ENCODE data around the gene MBOAT1.

MBOAT1 gene

GRCh38 chr6:20092071-20092566, 120.2 kb downstream of the MBOAT1 start:
- DNase-seq: no peak

DNA sequence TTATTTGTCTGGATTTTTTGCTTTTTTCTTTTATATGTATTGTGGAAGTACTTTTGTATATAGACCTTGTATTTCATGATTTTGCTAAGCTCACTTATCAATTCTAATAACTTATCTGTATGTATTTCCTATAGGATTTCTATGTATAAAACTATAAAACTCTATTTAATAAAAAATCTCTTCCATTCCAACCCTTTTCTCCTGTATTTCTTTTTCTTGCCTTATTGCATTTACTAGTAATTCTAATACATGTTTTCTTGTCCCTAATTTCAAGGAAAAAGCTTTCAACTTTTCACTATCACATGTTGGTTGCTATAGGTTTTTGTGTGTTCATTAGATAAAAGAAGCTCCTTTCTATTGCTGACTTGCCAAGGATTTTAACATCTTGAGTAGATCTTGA, 125.3 kb downstream of the MBOAT1 start:
- no peak for DNase-seq

DNA sequence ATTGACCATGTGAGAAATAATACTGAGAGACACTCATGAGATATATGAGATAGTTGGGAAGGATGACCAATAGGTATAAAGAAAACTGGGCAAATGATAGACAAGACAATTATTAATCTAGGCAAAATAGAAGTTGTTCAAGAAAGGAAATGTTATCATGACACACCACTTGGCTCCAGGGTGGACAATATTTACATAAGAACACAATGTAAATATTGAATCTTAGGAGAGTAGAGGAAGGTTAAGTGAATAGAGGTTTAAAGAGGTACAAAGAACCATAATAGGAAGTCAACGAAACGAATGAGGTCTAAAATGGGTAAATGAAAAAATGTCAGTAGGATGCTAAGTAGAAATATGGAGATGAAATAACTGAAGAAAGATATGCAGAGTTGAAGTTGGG, 126.5 kb downstream of the MBOAT1 start:
- DNase-seq: no peak

DNA sequence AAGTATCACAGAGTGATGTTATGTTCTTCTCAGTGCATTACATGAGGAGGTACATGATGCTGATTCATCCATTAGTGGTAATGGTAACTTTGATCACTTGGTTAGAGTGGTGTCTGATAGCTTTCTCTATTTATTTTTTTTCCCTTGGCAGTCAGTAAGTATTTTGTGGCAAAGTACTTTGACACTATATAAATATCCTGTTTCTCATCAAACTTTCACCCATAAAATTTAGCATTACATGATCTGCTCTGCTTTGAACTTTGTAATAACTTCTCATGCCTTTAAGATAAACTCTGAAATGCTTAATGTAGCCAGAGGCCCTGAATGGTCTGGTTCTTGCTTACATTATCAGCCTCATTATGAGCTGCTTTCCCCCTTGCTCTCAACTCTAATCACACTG, 127.9 kb downstream of the MBOAT1 start:
- DNase-seq: no peak

DNA sequence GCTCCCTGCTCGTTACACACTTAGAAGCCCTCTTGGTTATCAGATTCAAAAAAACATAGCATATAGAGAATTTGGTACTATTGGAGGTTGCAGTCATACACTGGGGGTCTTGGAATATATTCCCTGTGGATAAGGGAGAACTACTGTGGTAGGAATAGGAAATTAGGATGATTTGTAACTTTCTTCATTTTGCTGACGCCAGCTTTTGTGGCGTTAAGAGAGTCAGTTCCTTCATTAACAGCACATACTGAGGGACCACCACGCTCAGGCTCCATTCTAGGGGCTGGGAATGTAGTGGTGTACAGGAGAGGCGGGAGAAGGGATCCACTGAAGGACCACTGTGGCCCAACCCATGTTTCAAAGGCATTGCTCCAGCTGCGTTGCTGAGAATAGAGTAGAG, 140.3 kb downstream of the MBOAT1 start:
- no peak for DNase-seq

GRCh38 chr6:20070047-20070446, 142.2 kb downstream of the MBOAT1 start:
- no peak for DNase-seq

GRCh38 chr6:20069021-20069522, 143.2 kb downstream of the MBOAT1 start:
- no peak for DNase-seq

DNA sequence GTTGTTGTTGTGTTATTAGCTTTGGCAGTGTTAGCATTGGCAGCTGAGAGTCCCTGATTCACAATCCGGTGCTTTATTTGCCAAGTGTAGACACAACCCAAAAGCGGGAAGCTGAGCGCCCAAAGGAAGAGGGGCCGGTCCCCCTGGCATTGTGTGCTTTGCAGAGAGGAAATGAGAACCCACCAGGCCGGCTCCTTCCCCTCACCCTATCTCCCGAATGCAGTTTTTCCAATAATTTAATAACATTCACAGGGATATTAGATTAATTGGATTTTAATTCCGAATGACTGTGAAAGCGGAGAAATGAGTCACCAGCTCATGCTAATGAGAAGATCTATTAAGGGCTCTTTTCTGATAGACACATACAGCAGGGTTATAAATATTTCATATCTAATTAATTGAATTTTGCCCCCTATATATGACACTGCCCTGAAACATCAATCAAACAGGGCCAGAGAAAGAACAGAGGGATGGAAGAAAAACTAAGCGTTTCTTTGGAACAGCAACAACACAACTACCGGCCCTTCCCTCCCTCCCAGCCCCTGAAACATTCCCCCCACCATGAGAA, 143.8 kb downstream of the MBOAT1 start:
- no peak for DNase-seq

- DNase-seq: no peak
Measured at GRCh38 chr6:20061952-20062351, 150.3 kb downstream of the MBOAT1 start.

- DNase-seq: no peak
Measured at GRCh38 chr6:20060252-20060651, 152.0 kb downstream of the MBOAT1 start.

DNA sequence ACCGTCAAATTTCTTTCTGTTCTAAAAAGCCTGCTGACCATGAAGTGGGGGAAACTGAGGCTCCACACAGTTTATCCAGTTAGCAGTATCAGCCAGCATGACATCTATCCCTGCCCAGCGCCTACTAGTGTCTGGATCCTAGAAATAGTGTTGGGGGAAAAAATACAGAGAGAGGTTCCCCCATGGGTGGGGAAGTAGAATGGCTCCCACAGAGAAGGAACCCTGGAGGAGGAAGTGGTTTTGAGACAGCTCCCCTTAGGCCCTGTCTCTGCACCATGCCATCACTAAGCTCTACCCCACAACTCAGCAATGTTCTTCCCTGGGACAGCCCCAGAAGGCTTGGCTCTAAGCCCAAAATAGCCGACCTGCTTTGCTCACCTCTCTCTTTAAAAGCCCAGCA, 153.4 kb downstream of the MBOAT1 start:
- no peak for DNase-seq

GRCh38 chr6:20058121-20058905, 154.0 kb downstream of the MBOAT1 start:
- no peak for DNase-seq

DNA sequence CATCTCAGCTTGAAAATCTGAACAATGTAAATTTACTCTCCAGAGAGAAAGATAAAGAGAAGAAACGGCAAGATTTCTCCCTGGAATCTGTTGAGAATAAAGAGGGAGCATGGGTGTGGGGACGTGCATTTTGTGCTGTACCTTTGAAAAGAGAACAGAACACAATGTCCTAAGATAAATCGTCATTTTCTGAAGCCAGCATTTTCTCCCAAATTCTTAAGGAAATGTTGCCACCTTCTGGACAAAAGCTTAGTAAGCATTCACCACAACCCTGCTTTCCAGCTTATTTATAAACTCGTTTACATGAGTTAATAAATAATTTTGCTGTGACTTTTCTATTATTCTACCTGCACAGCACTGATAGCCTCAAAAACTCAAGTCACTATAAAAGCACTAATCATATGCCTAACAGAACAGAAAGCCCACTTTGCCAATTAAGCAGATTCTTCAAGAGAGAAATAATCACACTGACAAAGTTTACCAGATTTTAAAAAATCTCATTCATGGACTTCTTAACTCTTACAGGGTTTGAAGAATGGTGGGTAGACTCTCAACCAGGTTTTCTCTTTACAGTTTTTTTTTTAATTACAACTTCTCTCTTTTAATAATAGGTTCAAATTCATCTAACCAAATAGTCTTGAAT, 155.8 kb downstream of the MBOAT1 start:
- DNase-seq: no peak

GRCh38 chr6:20055916-20056315, 156.4 kb downstream of the MBOAT1 start:
- no peak for DNase-seq

All from NK-92 treated with Interleukin-12 subunit alpha and Interleukin-12 subunit beta, amount 100 ng/mL, for 24 hours (cell line).